Brain microvascular endothelial cell (primary cell): ENCODE measurements around the gene MAPK1.
"Not testable (repeated sequence)": the region's sequence is repeated elsewhere in the genome, so short reads cannot be mapped to it uniquely, and the experiment has no call there.

Source experiments
- DNase-seq: peaks from one replicate; pipeline ENCODE4 v3.0.0-alpha.2; 2020
- H3K27ac ChIP-seq: fragments of 250-450 bp; sonication (Bioruptor Pico); 2 replicates; pipeline ENCODE4 v1.5.1; 2020; ENCODE audit warnings: mild to moderate bottlenecking, moderate library complexity
- H3K27me3 ChIP-seq: fragments of 250-450 bp; sonication (Bioruptor Pico); replicated peaks from 2 replicates; pipeline ENCODE4 v1.5.1; 2020; ENCODE audit warnings: mild to moderate bottlenecking
- H3K36me3 ChIP-seq: fragments of 250-450 bp; sonication (Bioruptor Pico); replicated peaks from 2 replicates; pipeline ENCODE4 v1.5.1; 2020; ENCODE audit warnings: mild to moderate bottlenecking
- H3K4me3 ChIP-seq: 2 replicates; pipeline ENCODE4 v1.5.1; 2011; ENCODE audit warnings: low read depth, mild to moderate bottlenecking, control low read depth, low read length, moderate library complexity
- CTCF ChIP-seq: IDR thresholded peaks from 2 replicates; pipeline ENCODE4 v1.5.1; 2011; ENCODE audit warnings: low read depth, mild to moderate bottlenecking, moderate library complexity, low read length, control low read depth, inconsistent platforms; ENCODE audit errors: missing control alignments
- in situ Hi-C: cut with HindIII; loops from 2 replicates; pipeline ENCODE4 v1.10.0; 2017; ENCODE audit warnings: low sequenced_read_pairs, low pct_ligation_motif_present

The MAPK1 gene

GRCh38 chr22:21867528-21868266 lies at the start of gene MAPK1:
TSS of gene MAPK1 (minus strand) at chr22:21867645. CDS start at chr22:21867440, 205 bp downstream.
- in situ Hi-C loops, result no loop called here
- TF ChIP-seq CTCF, result peak; percentile 35

GRCh38 chr22:21916309-21916918 lies 49.0 kb upstream of the MAPK1 start:
- no peak overlapping the region for H3K27ac ChIP-seq
- no peak for TF ChIP-seq CTCF
- H3K36me3 ChIP-seq, result no peaks in the 10 kb centered on the region
- in situ Hi-C loops, result no loop called here
- H3K27me3 ChIP-seq, result no peaks in the 10 kb centered on the region
- H3K4me3 ChIP-seq, result no peak overlapping the region
- DNase-seq, result no peak

More at GRCh38 chr22:21867528-21868266, at the start of gene MAPK1:
- no peaks in the 10 kb centered on the region for H3K36me3 ChIP-seq
- peak; percentile 84 for DNase-seq
- H3K27me3 ChIP-seq, result no peaks in the 10 kb centered on the region
- H3K27ac ChIP-seq, result peak within 1 kb of the TSS; percentile 78
- H3K4me3 ChIP-seq, result peak within 1 kb of the TSS; percentile 92

- Histone ChIP-seq H3K36me3 (no peaks in the 10 kb centered on the region), H3K4me3 (no peak overlapping the region), H3K27me3 (no peaks in the 10 kb centered on the region), H3K27ac (no peak overlapping the region)
- in situ Hi-C loops, result no loop called here
- TF ChIP-seq CTCF, result no peak
- no peak for DNase-seq
These were observed 48.3 kb upstream of the MAPK1 start for GRCh38 chr22:21915624-21916308.

- H3K27me3 ChIP-seq, H3K4me3 ChIP-seq, H3K27ac ChIP-seq, DNase-seq, in situ Hi-C loops, H3K36me3 ChIP-seq: not testable (repeated sequence)
These were observed 46.7 kb upstream of the MAPK1 start for GRCh38 chr22:21914033-21914642.

GRCh38 chr22:21910367-21910766 lies 42.9 kb upstream of the MAPK1 start:
- H3K4me3 ChIP-seq, in situ Hi-C loops, H3K27me3 ChIP-seq, DNase-seq, H3K27ac ChIP-seq, H3K36me3 ChIP-seq: not testable (repeated sequence)

GRCh38 chr22:21909871-21910270 lies 42.4 kb upstream of the MAPK1 start:
- TF ChIP-seq CTCF, result no peak
- in situ Hi-C loops, result no loop called here
- no peak for DNase-seq
- H3K4me3 ChIP-seq, result no peak overlapping the region
- H3K27me3 ChIP-seq, result no peaks in the 10 kb centered on the region
- H3K27ac ChIP-seq, result no peak overlapping the region
- H3K36me3 ChIP-seq, result no peaks in the 10 kb centered on the region
